IMR-90 (cell line): ENCODE results near the gene NWD2. TPM values are rescaled to one million over a fixed set of nuclear protein-coding genes. Genes with fewer than 3 reads are reported as not detected.

Experiments
- ATAC-seq: fragments of 200-7000 bp; cut with Tn5 transposase; 2 replicates; pipeline ENCODE4 v1.9.1; 2020; ENCODE audit warnings: low read depth, mild to moderate bottlenecking, moderate library complexity
- BruUV-seq: library from RNA; stranded (reverse); fragments of 400-500 nt; replicated peaks from 2 replicates; lab custom pipeline; 2021; lab: Mats Ljungman, UMichigan
- CTCF ChIA-PET: fragments of 300-600 bp; formaldehyde crosslinking; extraction: SDS; loops from one replicate; lab custom pipeline; 2021; ENCODE audit warnings: antibody characterized with exemption; lab: Yijun Ruan, JAX
- POLR2A ChIA-PET: fragments of 300-600 bp; sonication (Branson Sonifier 250); formaldehyde crosslinking; loops from one replicate; lab custom pipeline; 2022; ENCODE audit warnings: antibody characterized with exemption; ENCODE audit not compliant: unreplicated experiment; lab: Charles Lee
- DNase-seq: peaks from one replicate; pipeline ENCODE4 v3.0.0; 2013
- H2AFZ ChIP-seq: replicated peaks from 2 replicates; pipeline ENCODE3; 2013; ENCODE audit warnings: low read length, mild to moderate bottlenecking; ENCODE audit not compliant: poor library complexity
- H2AK5ac ChIP-seq: 2 replicates; pipeline ENCODE4 v1.6.1; 2013; ENCODE audit warnings: low read depth, low read length, inconsistent platforms
- H2AK9ac ChIP-seq: replicated peaks from 2 replicates; pipeline ENCODE3; 2013; ENCODE audit warnings: mild to moderate bottlenecking, low read depth, low read length, moderate library complexity; ENCODE audit not compliant: poor library complexity
- H2BK120ac ChIP-seq: 2 replicates; pipeline ENCODE4 v1.6.1; 2013; ENCODE audit warnings: low read depth, low read length, inconsistent platforms
- H2BK15ac ChIP-seq: 3 replicates; pipeline ENCODE4 v1.6.1; 2013; ENCODE audit warnings: low read depth, low read length, inconsistent platforms
- H2BK20ac ChIP-seq: 2 replicates; pipeline ENCODE4 v1.6.1; 2013; ENCODE audit warnings: low read depth, mild to moderate bottlenecking, inconsistent platforms, low read length, moderate library complexity
- H2BK5ac ChIP-seq: 2 replicates; pipeline ENCODE4 v1.6.1; 2013; ENCODE audit warnings: mild to moderate bottlenecking, low read depth, low read length, inconsistent platforms; ENCODE audit not compliant: poor library complexity, severe bottlenecking
- H3K14ac ChIP-seq: replicated peaks from 2 replicates; pipeline ENCODE4 v1.6.1; 2013; ENCODE audit warnings: low read depth, low read length, inconsistent platforms
- H3K18ac ChIP-seq: 2 replicates; pipeline ENCODE4 v1.6.1; 2013; ENCODE audit warnings: low read depth, low read length, control low read depth
- H3K23ac ChIP-seq: 2 replicates; pipeline ENCODE4 v1.6.1; 2013; ENCODE audit warnings: low read depth, low read length, inconsistent platforms
- H3K27ac ChIP-seq: 2 replicates; pipeline ENCODE4 v1.5.1; 2013; ENCODE audit warnings: mild to moderate bottlenecking, control low read depth, low read length; ENCODE audit not compliant: insufficient read depth
- H3K27me3 ChIP-seq: 2 replicates; pipeline ENCODE4 v1.6.1; 2013; ENCODE audit warnings: low read length; ENCODE audit not compliant: control insufficient read depth, insufficient read depth
- H3K36me3 ChIP-seq: 2 replicates; pipeline ENCODE4 v1.6.1; 2013; ENCODE audit warnings: low read length, mixed read lengths; ENCODE audit not compliant: control insufficient read depth, insufficient read depth
- H3K4ac ChIP-seq: 2 replicates; pipeline ENCODE4 v1.6.1; 2013; ENCODE audit warnings: low read depth, low read length, inconsistent platforms
- H3K4me1 ChIP-seq: 2 replicates; pipeline ENCODE4 v1.6.1; 2013; ENCODE audit warnings: low read length, mixed read lengths; ENCODE audit not compliant: control insufficient read depth, insufficient read depth
- H3K4me2 ChIP-seq: 2 replicates; pipeline ENCODE4 v1.6.1; 2013; ENCODE audit warnings: low read depth, mild to moderate bottlenecking, control low read depth, low read length, moderate library complexity
- H3K4me3 ChIP-seq: 2 replicates; pipeline ENCODE4 v1.5.1; 2013; ENCODE audit warnings: low read depth, mild to moderate bottlenecking, control low read depth, low read length, moderate library complexity; ENCODE audit not compliant: insufficient read depth
- H3K56ac ChIP-seq: 2 replicates; pipeline ENCODE4 v1.6.1; 2013; ENCODE audit warnings: low read length, inconsistent platforms; ENCODE audit not compliant: insufficient read depth; ENCODE audit errors: extremely low read depth
- H3K79me1 ChIP-seq, 2 experiments: 2 replicates each; pipeline ENCODE4 v1.6.1; 2013; ENCODE audit warnings: low read length in 2 of 2, inconsistent platforms in 1 of 2, low read depth in 1 of 2
- H3K9ac ChIP-seq: 2 replicates; pipeline ENCODE4 v1.6.1; 2013; ENCODE audit warnings: low read depth, low read length, control low read depth
- H3K9me1 ChIP-seq: 2 replicates; pipeline ENCODE4 v1.6.1; 2013; ENCODE audit warnings: low read length, inconsistent platforms; ENCODE audit not compliant: insufficient read depth
- H3K9me3 ChIP-seq: 2 replicates; pipeline ENCODE4 v1.6.1; 2013; ENCODE audit warnings: low read length; ENCODE audit not compliant: control insufficient read depth, insufficient read depth
- H4K20me1 ChIP-seq: 2 replicates; pipeline ENCODE4 v1.6.1; 2013; ENCODE audit warnings: low read length, inconsistent platforms; ENCODE audit not compliant: insufficient read depth
- H4K5ac ChIP-seq: 2 replicates; pipeline ENCODE4 v1.6.1; 2013; ENCODE audit warnings: mild to moderate bottlenecking, low read depth, low read length, control low read depth
- H4K8ac ChIP-seq, 2 experiments: 2 replicates each; pipeline ENCODE4 v1.6.1; 2013; ENCODE audit warnings: low read depth in 2 of 2, low read length in 2 of 2, control low read depth in 1 of 2, inconsistent platforms in 1 of 2
- H4K91ac ChIP-seq: 2 replicates; pipeline ENCODE4 v1.6.1; 2013; ENCODE audit warnings: low read depth, low read length, inconsistent platforms; ENCODE audit not compliant: insufficient read depth
- BHLHE40 ChIP-seq: fragments of 150-350 bp; IDR thresholded peaks from 2 replicates; pipeline ENCODE4 v1.6.1; 2016; ENCODE audit warnings: mild to moderate bottlenecking, low read depth, low read length
- CEBPB ChIP-seq: IDR thresholded peaks from 2 replicates; pipeline ENCODE4 v1.6.1; 2012; ENCODE audit warnings: low read depth, low read length, improper control_type of control experiment
- CHD1 ChIP-seq: IDR thresholded peaks from 2 replicates; pipeline ENCODE4 v1.6.1; 2012; ENCODE audit warnings: low read depth, low read length, improper control_type of control experiment
- FOS ChIP-seq: fragments of 150-350 bp; IDR thresholded peaks from 2 replicates; pipeline ENCODE4 v1.6.1; 2016; ENCODE audit warnings: low read depth, low read length
- MAFK ChIP-seq: IDR thresholded peaks from 2 replicates; pipeline ENCODE4 v1.6.1; 2012; ENCODE audit warnings: low read depth, low read length, improper control_type of control experiment
- MAZ ChIP-seq: IDR thresholded peaks from 2 replicates; pipeline ENCODE4 v1.6.1; 2012; ENCODE audit warnings: low read depth, mild to moderate bottlenecking, low read length, improper control_type of control experiment, moderate library complexity, borderline replicate concordance
- MXI1 ChIP-seq: IDR thresholded peaks from 2 replicates; pipeline ENCODE4 v1.6.1; 2012; ENCODE audit warnings: low read depth, mild to moderate bottlenecking, low read length, moderate library complexity, borderline replicate concordance
- NFE2L2 ChIP-seq: fragments of 150-350 bp; IDR thresholded peaks from 2 replicates; pipeline ENCODE4 v1.6.1; 2016; ENCODE audit warnings: low read depth, mild to moderate bottlenecking, low read length
- POLR2A ChIP-seq: IDR thresholded peaks from 2 replicates; pipeline ENCODE4 v1.6.1; 2012; ENCODE audit warnings: mild to moderate bottlenecking, low read depth, low read length
- RAD21 ChIP-seq: IDR thresholded peaks from 2 replicates; pipeline ENCODE4 v1.6.1; 2012; ENCODE audit warnings: low read length, improper control_type of control experiment
- RCOR1 ChIP-seq: IDR thresholded peaks from 2 replicates; pipeline ENCODE4 v1.6.1; 2012; ENCODE audit warnings: mild to moderate bottlenecking, low read length, improper control_type of control experiment; ENCODE audit not compliant: insufficient replicate concordance
- RFX5 ChIP-seq: IDR thresholded peaks from 2 replicates; pipeline ENCODE4 v1.8.0; 2012; ENCODE audit warnings: low read depth, mild to moderate bottlenecking, low read length, moderate library complexity
- SMC3 ChIP-seq: fragments of 150-350 bp; IDR thresholded peaks from 2 replicates; pipeline ENCODE4 v1.6.1; 2016; ENCODE audit warnings: low read depth, mild to moderate bottlenecking, antibody characterized with exemption, low read length, moderate library complexity
- USF2 ChIP-seq: fragments of 150-350 bp; IDR thresholded peaks from 2 replicates; pipeline ENCODE4 v1.6.1; 2017; ENCODE audit warnings: mild to moderate bottlenecking, antibody characterized with exemption, low read length, low read depth
- WGBS, 2 experiments: methylation state at CpG; one replicate each; pipeline versions ENCODE4 v1.1.5 to v1.1.7; 2013; ENCODE audit warnings: missing lambda C conversion rate in 2 of 2; ENCODE audit not compliant: insufficient read length in 1 of 2; ENCODE audit errors: extremely low coverage in 2 of 2; 5-methylcytosine and 5-hydroxymethylcytosine counted together
- dilution Hi-C: fragments of 300-500 bp; cut with HindIII; formaldehyde crosslinking; loops from one replicate; pipeline ENCODE4 v1.14.3; 2018; ENCODE audit warnings: low sequenced_read_pairs; ENCODE audit not compliant: unreplicated experiment
- in situ Hi-C: fragments of 300-500 bp; cut with MboI; formaldehyde crosslinking; loops from 3 replicates; pipeline ENCODE4 v1.14.3; 2019; ENCODE audit warnings: low sequenced_read_pairs, inconsistent platforms, mixed read lengths
- intact Hi-C: fragments of 100-400 bp; cut with micrococcal nuclease; formaldehyde crosslinking; loops from 2 replicates; pipeline ENCODE4 v1.10.0; 2022
- polyA plus RNA-seq, 3 experiments: library from polyadenylated mRNA; depleted of rRNA; stranded (reverse); fragments of >200 nt; gene quantifications; 2 replicates each; pipeline ENCODE4 v1.2.3, GENCODE V29; 2012; ENCODE audit warnings: low replicate concordance in 1 of 3
- total RNA-seq: library from RNA; depleted of rRNA; stranded (reverse); fragments of >200 nt; gene quantifications from 2 replicates; pipeline ENCODE4 v1.2.3, GENCODE V29; 2012
- TF ChIP-seq, protein P1 (sequence below): conservative IDR thresholded peaks from 2 replicates; pipeline ENCODE4 v1.5.1; 2012; ENCODE audit warnings: mild to moderate bottlenecking, low read depth, low read length, improper control_type of control experiment
- TF ChIP-seq, protein P2 (sequence below): fragments of 150-350 bp; IDR thresholded peaks from 2 replicates; pipeline ENCODE4 v1.6.1; 2016; ENCODE audit warnings: low read depth, mild to moderate bottlenecking, low read length, moderate library complexity, borderline replicate concordance

Gene NWD2
- total and polyA plus RNA-seq, 2 of the 4 experiments (the other 2 are of a cell fraction): not detected

DNA sequence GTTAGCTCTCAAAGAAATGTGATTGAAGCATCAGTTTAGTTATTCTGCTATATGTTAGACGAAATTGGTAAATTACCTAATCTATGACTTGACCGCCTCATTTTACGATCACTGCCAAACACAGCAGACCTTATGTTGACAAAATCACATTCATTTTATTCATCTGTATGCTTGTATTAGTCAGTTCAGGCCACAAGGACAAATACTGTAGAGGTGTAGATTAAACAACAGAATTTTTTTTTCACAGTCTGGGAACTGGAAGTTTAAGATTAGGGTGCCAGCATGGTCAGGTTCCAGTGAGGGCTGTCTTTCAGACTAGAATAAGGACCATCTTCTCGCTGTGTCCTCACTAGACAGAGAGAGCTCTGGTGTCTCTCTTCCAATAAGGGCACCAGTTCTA lies 177.1 kb downstream of the NWD2 start:
- Histone ChIP-seq H2AK9ac (no peak overlapping the region), H2BK15ac (no peak overlapping the region), H3K56ac (no peak overlapping the region), H3K9me1 (no peaks in the 10 kb centered on the region), H3K4me1 (no peaks in the 10 kb centered on the region), H3K27me3 (no peaks in the 10 kb centered on the region), H4K5ac (no peak overlapping the region), H2BK20ac (no peak overlapping the region), H2AK5ac (no peak overlapping the region), H3K4me3 (no peak overlapping the region), H3K9me3 (no peaks in the 10 kb centered on the region), H2BK120ac (no peak overlapping the region), H2AFZ (no peak overlapping the region), H3K79me1 (no peaks in the 10 kb centered on the region), H3K23ac (no peak overlapping the region), H3K14ac (no peak overlapping the region), H4K8ac (no peak overlapping the region), H3K4ac (no peak overlapping the region), H3K9ac (no peak overlapping the region), H3K4me2 (no peak overlapping the region), H3K36me3 (no peaks in the 10 kb centered on the region), H3K27ac (no peak overlapping the region), H3K18ac (no peak overlapping the region), H2BK5ac (no peak overlapping the region), H4K20me1 (no peaks in the 10 kb centered on the region), H4K91ac (no peak overlapping the region)
- no TSS peak for BruUV-seq
- no CpG with 5 or more reads among the region's 4 CpGs for WGBS, 2 experiments
- TF ChIP-seq CHD1 (no peak), SMC3 (no peak), MAFK (no peak), FOS (no peak), NFE2L2 (no peak), USF2 (no peak), RAD21 (no peak), RFX5 (no peak), CEBPB (no peak), BHLHE40 (no peak), RCOR1 (no peak), MAZ (no peak), MXI1 (no peak), POLR2A (no peak)
- TF ChIP-seq, protein P1, sequence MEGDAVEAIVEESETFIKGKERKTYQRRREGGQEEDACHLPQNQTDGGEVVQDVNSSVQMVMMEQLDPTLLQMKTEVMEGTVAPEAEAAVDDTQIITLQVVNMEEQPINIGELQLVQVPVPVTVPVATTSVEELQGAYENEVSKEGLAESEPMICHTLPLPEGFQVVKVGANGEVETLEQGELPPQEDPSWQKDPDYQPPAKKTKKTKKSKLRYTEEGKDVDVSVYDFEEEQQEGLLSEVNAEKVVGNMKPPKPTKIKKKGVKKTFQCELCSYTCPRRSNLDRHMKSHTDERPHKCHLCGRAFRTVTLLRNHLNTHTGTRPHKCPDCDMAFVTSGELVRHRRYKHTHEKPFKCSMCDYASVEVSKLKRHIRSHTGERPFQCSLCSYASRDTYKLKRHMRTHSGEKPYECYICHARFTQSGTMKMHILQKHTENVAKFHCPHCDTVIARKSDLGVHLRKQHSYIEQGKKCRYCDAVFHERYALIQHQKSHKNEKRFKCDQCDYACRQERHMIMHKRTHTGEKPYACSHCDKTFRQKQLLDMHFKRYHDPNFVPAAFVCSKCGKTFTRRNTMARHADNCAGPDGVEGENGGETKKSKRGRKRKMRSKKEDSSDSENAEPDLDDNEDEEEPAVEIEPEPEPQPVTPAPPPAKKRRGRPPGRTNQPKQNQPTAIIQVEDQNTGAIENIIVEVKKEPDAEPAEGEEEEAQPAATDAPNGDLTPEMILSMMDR: no peak
- TF ChIP-seq, protein P2, sequence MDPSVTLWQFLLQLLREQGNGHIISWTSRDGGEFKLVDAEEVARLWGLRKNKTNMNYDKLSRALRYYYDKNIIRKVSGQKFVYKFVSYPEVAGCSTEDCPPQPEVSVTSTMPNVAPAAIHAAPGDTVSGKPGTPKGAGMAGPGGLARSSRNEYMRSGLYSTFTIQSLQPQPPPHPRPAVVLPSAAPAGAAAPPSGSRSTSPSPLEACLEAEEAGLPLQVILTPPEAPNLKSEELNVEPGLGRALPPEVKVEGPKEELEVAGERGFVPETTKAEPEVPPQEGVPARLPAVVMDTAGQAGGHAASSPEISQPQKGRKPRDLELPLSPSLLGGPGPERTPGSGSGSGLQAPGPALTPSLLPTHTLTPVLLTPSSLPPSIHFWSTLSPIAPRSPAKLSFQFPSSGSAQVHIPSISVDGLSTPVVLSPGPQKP: no peak
- POLR2A ChIA-PET: no interaction called here
- intact Hi-C loops (no loop called here), dilution Hi-C loops (no loop called here), in situ Hi-C loops (no loop called here)
- CTCF ChIA-PET: no interaction called here
- no peak for ATAC-seq
- no peak for DNase-seq
